Central memory CD8-positive, alpha-beta T cell (primary cell): Measurements from ENCODE around the gene HMG20A.

Source experiments
- ATAC-seq: fragments of 150-1000 bp; cut with Tn5 transposase; replicated peaks from 2 replicates; pipeline ENCODE4 v1.10.0; 2022; ENCODE audit warnings: mild to moderate bottlenecking, moderate FRiP score, moderate number of reproducible peaks; ENCODE audit not compliant: poor library complexity, severe bottlenecking; ENCODE audit errors: extremely low read depth
- DNase-seq, 2 donors: peaks; one replicate each; pipeline ENCODE4 v3.0.0; 2021; ENCODE audit warnings: low spot score in 2 of 2
- H3K27ac Mint-ChIP-seq: one replicate; pipeline ENCODE4 v1.8.0; 2022; ENCODE audit warnings: low read depth, mild to moderate bottlenecking, moderate library complexity, mixed read lengths
- H3K27me3 Mint-ChIP-seq: one replicate; pipeline ENCODE4 v1.8.0; 2022; ENCODE audit warnings: mixed read lengths
- H3K36me3 Mint-ChIP-seq: one replicate; pipeline ENCODE4 v1.8.0; 2022; ENCODE audit warnings: mild to moderate bottlenecking, moderate library complexity, mixed read lengths; ENCODE audit not compliant: insufficient read depth
- H3K4me1 Mint-ChIP-seq: one replicate; pipeline ENCODE4 v1.8.0; 2022; ENCODE audit warnings: mixed read lengths
- H3K4me3 Mint-ChIP-seq: one replicate; pipeline ENCODE4 v1.8.0; 2022; ENCODE audit warnings: mild to moderate bottlenecking, moderate library complexity, mixed read lengths
- H3K9me3 Mint-ChIP-seq: one replicate; pipeline ENCODE4 v1.8.0; 2022; ENCODE audit warnings: mixed read lengths

HMG20A gene

GRCh38 chr15:77410701-77411618 lies 9.7 kb upstream of the HMG20A start:
- peaks cover 21% of the 10 kb centered on the region for H3K4me1 Mint-ChIP-seq
- no peaks in the 10 kb centered on the region for H3K9me3 Mint-ChIP-seq
- H3K27ac Mint-ChIP-seq = no peak overlapping the region

GRCh38 chr15:77411619-77411976 lies 9.1 kb upstream of the HMG20A start:
- Mint-ChIP-seq H3K27ac (no peak overlapping the region), H3K9me3 (no peaks in the 10 kb centered on the region), H3K4me1 (peaks cover 15% of the 10 kb centered on the region), H3K4me3 (no peak overlapping the region), H3K27me3 (no peaks in the 10 kb centered on the region), H3K36me3 (no peaks in the 10 kb centered on the region)
- ATAC-seq (no peak), DNase-seq (no peak)

More at GRCh38 chr15:77410701-77411618, 9.7 kb upstream of the HMG20A start:
- Mint-ChIP-seq H3K36me3 (no peaks in the 10 kb centered on the region), H3K4me3 (no peak overlapping the region), H3K27me3 (no peaks in the 10 kb centered on the region)
- ATAC-seq (no peak), DNase-seq (no peak)

- Mint-ChIP-seq H3K36me3 (no peaks in the 10 kb centered on the region), H3K27ac (no peak overlapping the region), H3K4me1 (peaks cover 8% of the 10 kb centered on the region), H3K27me3 (no peaks in the 10 kb centered on the region), H3K4me3 (no peak overlapping the region), H3K9me3 (no peaks in the 10 kb centered on the region)
- no peak for DNase-seq
- ATAC-seq = no peak
Observed at GRCh38 chr15:77412972-77413698, 7.6 kb upstream of the HMG20A start.

GRCh38 chr15:77413699-77414349 lies 6.9 kb upstream of the HMG20A start:
- ATAC-seq = no peak
- Mint-ChIP-seq H3K4me3 (no peak overlapping the region), H3K9me3 (no peaks in the 10 kb centered on the region)

GRCh38 chr15:77414789-77415442 lies 5.8 kb upstream of the HMG20A start:
- no peaks in the 10 kb centered on the region for H3K9me3 Mint-ChIP-seq
- H3K4me3 Mint-ChIP-seq = no peak overlapping the region
- no peaks in the 10 kb centered on the region for H3K27me3 Mint-ChIP-seq
- no peak for DNase-seq
- ATAC-seq = no peak
- no peaks in the 10 kb centered on the region for H3K36me3 Mint-ChIP-seq
- peaks cover 13% of the 10 kb centered on the region for H3K4me1 Mint-ChIP-seq
- H3K27ac Mint-ChIP-seq = no peak overlapping the region

More at GRCh38 chr15:77413699-77414349, 6.9 kb upstream of the HMG20A start:
- DNase-seq = no peak
- Mint-ChIP-seq H3K4me1 (peaks cover 15% of the 10 kb centered on the region), H3K27me3 (no peaks in the 10 kb centered on the region), H3K27ac (no peak overlapping the region), H3K36me3 (no peaks in the 10 kb centered on the region)

GRCh38 chr15:77415450-77416147 lies 5.1 kb upstream of the HMG20A start:
- DNase-seq (no peak), ATAC-seq (no peak)
- no peak overlapping the region for H3K27ac Mint-ChIP-seq
- peaks cover 6% of the 10 kb centered on the region for H3K36me3 Mint-ChIP-seq
- H3K4me3 Mint-ChIP-seq = no peak overlapping the region
- H3K4me1 Mint-ChIP-seq = peaks cover 13% of the 10 kb centered on the region
- no peaks in the 10 kb centered on the region for H3K27me3 Mint-ChIP-seq
- no peaks in the 10 kb centered on the region for H3K9me3 Mint-ChIP-seq

GRCh38 chr15:77416148-77416455 lies 4.6 kb upstream of the HMG20A start:
- no peak for DNase-seq
- no peak overlapping the region for H3K27ac Mint-ChIP-seq
- no peaks in the 10 kb centered on the region for H3K27me3 Mint-ChIP-seq
- H3K9me3 Mint-ChIP-seq = no peaks in the 10 kb centered on the region
- ATAC-seq = no peak
- H3K4me1 Mint-ChIP-seq = peaks cover 18% of the 10 kb centered on the region
- H3K36me3 Mint-ChIP-seq = peaks cover 10% of the 10 kb centered on the region
- H3K4me3 Mint-ChIP-seq = no peak overlapping the region

GRCh38 chr15:77416954-77417353 lies 3.7 kb upstream of the HMG20A start:
- no peaks in the 10 kb centered on the region for H3K9me3 Mint-ChIP-seq
- ATAC-seq (no peak), DNase-seq (no peak)
- no peak overlapping the region for H3K4me3 Mint-ChIP-seq
- no peaks in the 10 kb centered on the region for H3K27me3 Mint-ChIP-seq
- H3K27ac Mint-ChIP-seq = no peak overlapping the region
- peaks cover 10% of the 10 kb centered on the region for H3K36me3 Mint-ChIP-seq
- H3K4me1 Mint-ChIP-seq = peaks cover 21% of the 10 kb centered on the region

- Mint-ChIP-seq H3K27ac (no peak overlapping the region), H3K27me3 (no peaks in the 10 kb centered on the region), H3K4me3 (no peak overlapping the region), H3K9me3 (no peaks in the 10 kb centered on the region), H3K36me3 (peaks cover 10% of the 10 kb centered on the region), H3K4me1 (peaks cover 22% of the 10 kb centered on the region)
- no peak for ATAC-seq
- no peak for DNase-seq
Observed at GRCh38 chr15:77417602-77418001, 3.1 kb upstream of the HMG20A start.

GRCh38 chr15:77418391-77418965 lies 2.2 kb upstream of the HMG20A start:
- DNase-seq = no peak
- Mint-ChIP-seq H3K9me3 (no peaks in the 10 kb centered on the region), H3K27ac (peak overlapping the region; percentile 85), H3K36me3 (peaks cover 10% of the 10 kb centered on the region), H3K27me3 (no peaks in the 10 kb centered on the region), H3K4me3 (peak overlapping the region; percentile 99), H3K4me1 (peaks cover 31% of the 10 kb centered on the region)
- no peak for ATAC-seq

GRCh38 chr15:77418966-77419835 lies 1.5 kb upstream of the HMG20A start:
- DNase-seq (peak in 1 of 2 donors; percentile 12), ATAC-seq (no peak)
- Mint-ChIP-seq H3K4me1 (peaks cover 38% of the 10 kb centered on the region), H3K9me3 (no peaks in the 10 kb centered on the region), H3K36me3 (peaks cover 10% of the 10 kb centered on the region), H3K27ac (peak overlapping the region; percentile 85), H3K4me3 (peak overlapping the region; percentile 99), H3K27me3 (no peaks in the 10 kb centered on the region)
